ENCODE results near the gene IGHMBP2.

GRCh38 chr11:68969386-68969785, 65.7 kb downstream of the IGHMBP2 start:
- TF ChIP-seq FOXA1 (IDR thresholded peaks at IDR 0.05), result no peak
- TF ChIP-seq L3MBTL2 (conservative IDR thresholded peaks at IDR 0.05), result no peak
